GM10266 (cell line): ENCODE measurements around the gene CYP1B1.

Source experiments
- DNase-seq: peaks from one replicate; pipeline ENCODE4 v3.0.0; 2012; ENCODE audit errors: extremely low spot score
- CTCF ChIP-seq: IDR thresholded peaks from 2 replicates; pipeline ENCODE4 v1.5.1; 2012; ENCODE audit warnings: mild to moderate bottlenecking, low read depth; ENCODE audit not compliant: control insufficient read depth, insufficient read depth; ENCODE audit errors: missing control alignments

CYP1B1 gene

GRCh38 chr2:38108907-38109731, 33.2 kb upstream of the CYP1B1 start:
- DNase-seq: no peak
- no peak for TF ChIP-seq CTCF

- DNase-seq: no peak
- TF ChIP-seq CTCF: no peak
These were observed 31.9 kb upstream of the CYP1B1 start for GRCh38 chr2:38107738-38108410.

GRCh38 chr2:38106405-38107094, 30.6 kb upstream of the CYP1B1 start:
- DNase-seq: no peak
- TF ChIP-seq CTCF: no peak

GRCh38 chr2:38105922-38106321, 30.0 kb upstream of the CYP1B1 start:
- no peak for TF ChIP-seq CTCF
- no peak for DNase-seq

GRCh38 chr2:38104598-38104997, 28.6 kb upstream of the CYP1B1 start:
- DNase-seq: no peak
- no peak for TF ChIP-seq CTCF

- TF ChIP-seq CTCF: no peak
- no peak for DNase-seq
These were observed 24.4 kb upstream of the CYP1B1 start for GRCh38 chr2:38100328-38100727.
